Neural cell (in vitro differentiated cells): Measurements from ENCODE around the gene STK32A.

Source experiments
- CTCF ChIP-seq: fragments of 450-650 bp; IDR thresholded peaks from 2 replicates; pipeline ENCODE4 v1.5.1; 2014; ENCODE audit warnings: antibody characterized with exemption, mild to moderate bottlenecking, moderate library complexity; ENCODE audit not compliant: poor library complexity, severe bottlenecking
- POLR2AphosphoS5 ChIP-seq: IDR thresholded peaks from 2 replicates; pipeline ENCODE4 v1.6.1; 2012
- REST ChIP-seq: IDR thresholded peaks from 2 replicates; pipeline ENCODE4 v1.6.1; 2012; ENCODE audit warnings: borderline replicate concordance

GRCh38 chr5:147382776-147383175 lies 147.9 kb downstream of the STK32A start:
- TF ChIP-seq CTCF (no peak), POLR2AphosphoS5 (no peak), REST (no peak)
